ENCODE data around the gene PCP4. TPM values are rescaled to one million over a fixed set of nuclear protein-coding genes. Genes with fewer than 3 reads are reported as not detected.

Gene PCP4
- total and polyA plus RNA-seq, 2 donors from 2014 or later = 26.9 to 69.4 TPM

DNA sequence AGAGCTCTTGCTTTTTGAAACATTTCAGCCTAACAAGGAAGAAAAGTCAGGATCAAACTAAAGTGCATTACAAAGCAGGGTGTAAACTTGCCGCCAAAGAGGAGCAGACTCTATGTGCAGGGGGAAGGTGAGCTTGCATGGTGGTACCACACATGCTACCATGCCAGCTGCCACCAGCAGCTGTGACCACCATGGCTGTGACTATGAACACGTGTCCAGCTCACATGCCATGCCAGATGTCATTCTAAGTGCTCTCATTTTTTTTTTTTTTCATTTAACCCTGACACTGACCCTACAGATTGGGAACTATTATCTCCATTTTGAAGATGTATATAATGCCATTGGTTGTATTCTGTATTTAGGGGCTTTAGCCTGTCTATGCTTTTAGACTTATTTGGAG is 79.0 kb downstream of the PCP4 start:
- intact Hi-C loops (cut with DNase I) = no loop called here
- TF ChIP-seq CTCF (IDR thresholded peaks at IDR 0.05; ENCODE audit: borderline replicate concordance, extremely low read depth, insufficient read depth) = no peak
- Histone ChIP-seq H3K9ac (ENCODE audit: low read length in 3 of 3) (no peak overlapping the region), H3K4me1 (ENCODE audit: control insufficient read depth in 2 of 3, insufficient read depth in 2 of 3, low read depth in 1 of 3, low read length in 3 of 3) (no peaks in the 10 kb centered on the region), H3K36me3 (ENCODE audit: control insufficient read depth in 2 of 3, insufficient read depth in 3 of 3, low read length in 3 of 3) (no peaks in the 10 kb centered on the region), H3K4me3 (ENCODE audit: low read length in 3 of 3) (no peak overlapping the region), H3K27ac (ENCODE audit: low read depth in 2 of 2, low read length in 2 of 2) (no peak overlapping the region), H3K9me3 (ENCODE audit: control insufficient read depth in 2 of 3, insufficient read depth in 1 of 3, low read length in 3 of 3) (peaks cover 0 to 10% (median 0%) of the 10 kb centered on the region in 3 donors), H3K27me3 (ENCODE audit: control insufficient read depth, insufficient read depth, low read length) (no peaks in the 10 kb centered on the region)
- DNase-seq (no peak), FAIRE-seq (no peak)

- H3K36me3 ChIP-seq (ENCODE audit: control insufficient read depth in 2 of 3, insufficient read depth in 3 of 3, low read length in 3 of 3) = no peaks in the 10 kb centered on the region
- H3K27ac ChIP-seq (ENCODE audit: low read depth in 2 of 2, low read length in 2 of 2) = no peak overlapping the region
- no peak overlapping the region for H3K9ac ChIP-seq (ENCODE audit: low read length in 3 of 3)
- H3K4me3 ChIP-seq (ENCODE audit: low read length in 3 of 3) = no peak overlapping the region
- intact Hi-C loops (cut with DNase I) = no loop called here
- no peak for FAIRE-seq
- H3K4me1 ChIP-seq (ENCODE audit: control insufficient read depth in 2 of 3, insufficient read depth in 2 of 3, low read depth in 1 of 3, low read length in 3 of 3) = no peaks in the 10 kb centered on the region
- no peaks in the 10 kb centered on the region for H3K27me3 ChIP-seq (ENCODE audit: control insufficient read depth, insufficient read depth, low read length)
- H3K9me3 ChIP-seq (ENCODE audit: control insufficient read depth in 2 of 3, insufficient read depth in 1 of 3, low read length in 3 of 3) = peaks cover 0 to 10% (median 0%) of the 10 kb centered on the region in 3 donors
- DNase-seq = peak in 2 of 5 donors; percentile 14 to 54
- no peak for TF ChIP-seq CTCF (IDR thresholded peaks at IDR 0.05; ENCODE audit: borderline replicate concordance, extremely low read depth, insufficient read depth)
Measured at GRCh38 chr21:39947031-39947430, 79.8 kb downstream of the PCP4 start.

GRCh38 chr21:39951183-39952101 is 84.2 kb downstream of the PCP4 start:
- Histone ChIP-seq H3K9ac (ENCODE audit: low read length in 3 of 3) (no peak overlapping the region), H3K36me3 (ENCODE audit: control insufficient read depth in 2 of 3, insufficient read depth in 3 of 3, low read length in 3 of 3) (no peaks in the 10 kb centered on the region), H3K27me3 (ENCODE audit: control insufficient read depth, insufficient read depth, low read length) (no peaks in the 10 kb centered on the region), H3K9me3 (ENCODE audit: control insufficient read depth in 2 of 3, insufficient read depth in 1 of 3, low read length in 3 of 3) (no peaks in the 10 kb centered on the region), H3K27ac (ENCODE audit: low read depth in 2 of 2, low read length in 2 of 2) (no peak overlapping the region), H3K4me3 (ENCODE audit: low read length in 3 of 3) (no peak overlapping the region), H3K4me1 (ENCODE audit: control insufficient read depth in 2 of 3, insufficient read depth in 2 of 3, low read depth in 1 of 3, low read length in 3 of 3) (no peaks in the 10 kb centered on the region)
- intact Hi-C loops (cut with DNase I) = no loop called here
- TF ChIP-seq CTCF (IDR thresholded peaks at IDR 0.05; ENCODE audit: borderline replicate concordance, extremely low read depth, insufficient read depth) = no peak
- DNase-seq (no peak), FAIRE-seq (no peak)

All from kidney (tissue), 14 donors.